ENCODE measurements around the gene GNAL. TPM values are rescaled to one million over a fixed set of nuclear protein-coding genes. Genes with fewer than 3 reads are reported as not detected.
A peak's percentile ranks its signal among the peaks of the same experiment; 100 is the strongest.

GNAL gene
- total RNA-seq, 2 donors from 2014 or later = 2.7 to 4.4 TPM

- Histone ChIP-seq H3K9me3 (no peaks in the 10 kb centered on the region), H3K27ac (no peak overlapping the region), H3K36me3 (no peaks in the 10 kb centered on the region), H3K4me1 (no peaks in the 10 kb centered on the region), H3K27me3 (no peaks in the 10 kb centered on the region), H3K4me3 (no peak overlapping the region)
- no peak for TF ChIP-seq CTCF (IDR thresholded peaks at IDR 0.05)
- DNase-seq (ENCODE audit: low spot score) = no peak
Measured at GRCh38 chr18:11871501-11871900, 182.4 kb downstream of the GNAL start.

- DNase-seq (ENCODE audit: low spot score) = no peak
- Histone ChIP-seq H3K27ac (no peak overlapping the region), H3K4me3 (no peak overlapping the region), H3K36me3 (no peaks in the 10 kb centered on the region), H3K9me3 (no peaks in the 10 kb centered on the region), H3K27me3 (no peaks in the 10 kb centered on the region), H3K4me1 (no peaks in the 10 kb centered on the region)
- TF ChIP-seq CTCF (IDR thresholded peaks at IDR 0.05) = peak in 1 of 2 donors; percentile 69
Measured at GRCh38 chr18:11872479-11873136, 183.5 kb downstream of the GNAL start.

- Histone ChIP-seq H3K4me3 (no peak overlapping the region), H3K27ac (no peak overlapping the region), H3K4me1 (no peaks in the 10 kb centered on the region), H3K27me3 (no peaks in the 10 kb centered on the region), H3K36me3 (no peaks in the 10 kb centered on the region), H3K9me3 (no peaks in the 10 kb centered on the region)
- no peak for TF ChIP-seq CTCF (IDR thresholded peaks at IDR 0.05)
- no peak for DNase-seq (ENCODE audit: low spot score)
Measured at GRCh38 chr18:11873670-11874340, 184.7 kb downstream of the GNAL start.

GRCh38 chr18:11874676-11875075 is 185.6 kb downstream of the GNAL start:
- no peaks in the 10 kb centered on the region for H3K4me1 ChIP-seq
- no peaks in the 10 kb centered on the region for H3K36me3 ChIP-seq
- DNase-seq (ENCODE audit: low spot score) = no peak
- H3K27me3 ChIP-seq = no peaks in the 10 kb centered on the region
- H3K9me3 ChIP-seq = no peaks in the 10 kb centered on the region
- no peak overlapping the region for H3K4me3 ChIP-seq
- TF ChIP-seq CTCF (IDR thresholded peaks at IDR 0.05) = no peak
- H3K27ac ChIP-seq = no peak overlapping the region

GRCh38 chr18:11877497-11878135 is 188.6 kb downstream of the GNAL start:
- no peak overlapping the region for H3K27ac ChIP-seq
- H3K4me1 ChIP-seq = no peaks in the 10 kb centered on the region
- no peaks in the 10 kb centered on the region for H3K9me3 ChIP-seq
- H3K27me3 ChIP-seq = no peaks in the 10 kb centered on the region
- no peak for DNase-seq (ENCODE audit: low spot score)
- H3K36me3 ChIP-seq = peaks cover 12% of the 10 kb centered on the region
- H3K4me3 ChIP-seq = no peak overlapping the region
- TF ChIP-seq CTCF (IDR thresholded peaks at IDR 0.05) = no peak

All from right atrium auricular region (tissue), 2 donors.